PC-3 (cell line): ENCODE data around the gene NPC1. TPM values are rescaled to one million over a fixed set of nuclear protein-coding genes. Genes with fewer than 3 reads are reported as not detected.

Source experiments
- ATAC-seq: fragments of 200-7000 bp; cut with Tn5 transposase; 2 replicates; pipeline ENCODE4 v1.9.1; 2020; ENCODE audit warnings: mild to moderate bottlenecking, moderate library complexity
- BruUV-seq: library from RNA; stranded (reverse); fragments of 400-500 nt; replicated peaks from 2 replicates; lab custom pipeline; 2021; lab: Mats Ljungman, UMichigan
- CTCF ChIA-PET: fragments of 300-600 bp; sonication (Branson Sonifier 250); formaldehyde crosslinking; loops from one replicate; lab custom pipeline; 2022; ENCODE audit warnings: antibody characterized with exemption; lab: Charles Lee
- POLR2A ChIA-PET: fragments of 300-600 bp; sonication (Branson Sonifier 250); formaldehyde crosslinking; loops from one replicate; lab custom pipeline; 2022; ENCODE audit warnings: antibody characterized with exemption; ENCODE audit not compliant: unreplicated experiment; lab: Charles Lee
- DNase-seq: peaks from one replicate; pipeline ENCODE4 v3.0.0-alpha.2; 2015
- H2AFZ ChIP-seq: fragments of 300-600 bp; sonication (generic); 2 replicates; pipeline ENCODE4 v1.6.0; 2016; ENCODE audit warnings: antibody characterized with exemption, low read length
- H3F3A ChIP-seq: fragments of 300-600 bp; sonication (generic); one replicate; pipeline ENCODE4 v1.6.0; 2017; ENCODE audit warnings: antibody characterized with exemption, low read length, control low read depth, mild to moderate bottlenecking; ENCODE audit not compliant: unreplicated experiment
- H3K27ac ChIP-seq: fragments of 300-600 bp; sonication (generic); 2 replicates; pipeline ENCODE4 v1.5.1; 2016; ENCODE audit warnings: mild to moderate bottlenecking, low read length
- H3K27me3 ChIP-seq: fragments of 300-600 bp; sonication (generic); 2 replicates; pipeline ENCODE4 v1.6.1; 2016; ENCODE audit warnings: low read length, mixed read lengths
- H3K36me3 ChIP-seq: fragments of 300-600 bp; sonication (generic); 2 replicates; pipeline ENCODE4 v1.6.1; 2016; ENCODE audit warnings: low read depth, mixed run types, low read length, mixed read lengths
- H3K4me1 ChIP-seq: fragments of 300-600 bp; sonication (generic); 2 replicates; pipeline ENCODE4 v1.5.1; 2016; ENCODE audit warnings: low read length; ENCODE audit not compliant: insufficient read depth
- H3K4me2 ChIP-seq: fragments of 300-600 bp; sonication (generic); 2 replicates; pipeline ENCODE4 v1.6.0; 2016; ENCODE audit warnings: low read length
- H3K4me3 ChIP-seq: fragments of 300-600 bp; sonication (generic); 2 replicates; pipeline ENCODE4 v1.5.1; 2016; ENCODE audit warnings: mild to moderate bottlenecking, low read length, mixed read lengths
- H3K79me2 ChIP-seq: fragments of 300-600 bp; sonication (generic); 2 replicates; pipeline ENCODE4 v1.6.1; 2017; ENCODE audit warnings: low read length, mixed read lengths
- H3K9ac ChIP-seq: fragments of 300-600 bp; sonication (generic); 2 replicates; pipeline ENCODE4 v1.6.0; 2016; ENCODE audit warnings: mild to moderate bottlenecking, low read length
- H3K9me2 ChIP-seq: fragments of 300-600 bp; sonication (generic); replicated peaks from 2 replicates; pipeline ENCODE4 v1.6.1; 2016; ENCODE audit warnings: mixed run types, low read length, mixed read lengths
- H3K9me3 ChIP-seq: fragments of 300-600 bp; sonication (generic); 2 replicates; pipeline ENCODE4 v1.6.1; 2016; ENCODE audit warnings: low read length, mixed read lengths
- H4K20me1 ChIP-seq: fragments of 300-600 bp; sonication (generic); 2 replicates; pipeline ENCODE4 v1.6.1; 2016; ENCODE audit warnings: low read length, mixed read lengths
- CTCF ChIP-seq: fragments of 300-600 bp; sonication (generic); conservative IDR thresholded peaks from 2 replicates; pipeline ENCODE4 v1.5.1; 2017; ENCODE audit warnings: antibody characterized with exemption, low read depth, mild to moderate bottlenecking, low read length
- EZH2 ChIP-seq: fragments of 300-600 bp; sonication (generic); IDR thresholded peaks from one replicate; pipeline ENCODE4 v1.6.1; 2017; ENCODE audit warnings: antibody characterized with exemption, mild to moderate bottlenecking, low read length; ENCODE audit not compliant: unreplicated experiment
- EZH2phosphoT487 ChIP-seq: fragments of 300-600 bp; sonication (generic); IDR thresholded peaks from 2 replicates; pipeline ENCODE4 v1.6.1; 2018; ENCODE audit warnings: mild to moderate bottlenecking, antibody characterized with exemption, low read length, borderline replicate concordance
- intact Hi-C: fragments of 100-400 bp; cut with micrococcal nuclease; formaldehyde crosslinking; loops from 2 replicates; pipeline ENCODE4 v1.9.0; 2023
- total RNA-seq: library from RNA; depleted of rRNA; stranded (reverse); fragments of >200 nt; gene quantifications from 2 replicates; pipeline ENCODE4 v1.2.3, GENCODE V29; 2014

Gene NPC1
- total RNA-seq, 1 experiment from 2014 or later: 85.5 TPM

GRCh38 chr18:23503038-23503962 is 83.0 kb downstream of the NPC1 start, which contains the start of gene RMC1:
Gene RMC1 (plus strand): TSS chr18:23503511. CDS start chr18:23503619, 108 bp downstream.
- Histone ChIP-seq H3K9me3 (no peaks in the 10 kb centered on the region), H3K4me3 (peak within 1 kb of the TSS; percentile 85), H3K9ac (peak within 1 kb of the TSS; percentile 72), H3K36me3 (peaks cover 13% of the 10 kb centered on the region; the same call in 1 of the 2 replicates), H3F3A (no peaks in the 10 kb centered on the region), H2AFZ (peak within 1 kb of the TSS; percentile 79), H3K27me3 (no peaks in the 10 kb centered on the region), H3K79me2 (peaks cover 29% of the 10 kb centered on the region), H3K9me2 (no peaks in the 10 kb centered on the region), H3K27ac (peak within 1 kb of the TSS; percentile 44), H3K4me1 (peaks cover 20% of the 10 kb centered on the region; the same call in 1 of the 2 replicates), H3K4me2 (peak within 1 kb of the TSS; percentile 89), H4K20me1 (no peaks in the 10 kb centered on the region)
- intact Hi-C loops: loop anchor here (5.0 to 10.0 kb wide), 4 partner anchors 84 to 468 kb away; partner anchors contain the start of gene NPC1
- TF ChIP-seq CTCF (no peak), EZH2phosphoT487 (no peak), EZH2 (no peak)
- ChIA-PET POLR2A (interaction anchor here (0.6 kb wide), 1 partner anchor 15 kb away, joined by 5 read pairs; no protein-coding TSS in a partner anchor), CTCF (interaction anchor here (0.9 kb wide), 1 partner anchor 15 kb away, joined by 5 read pairs; no protein-coding TSS in a partner anchor)
- no TSS peak for BruUV-seq
- ATAC-seq (peak; percentile 78), DNase-seq (peak; percentile 93)

- CTCF ChIA-PET: interaction anchor here (0.6 to 0.9 kb wide), 2 partner anchors 15 to 21 kb away, joined by 3 to 5 read pairs; no protein-coding TSS in a partner anchor
- intact Hi-C loops: loop anchor here (5.0 to 10.0 kb wide), 4 partner anchors 85 to 468 kb away; partner anchors contain the start of gene NPC1
- Histone ChIP-seq H3K27me3 (no peaks in the 10 kb centered on the region), H3F3A (no peaks in the 10 kb centered on the region), H3K9ac (peak overlapping the region; percentile 72), H3K9me3 (no peaks in the 10 kb centered on the region), H3K27ac (peak overlapping the region; percentile 44), H3K4me2 (peak overlapping the region; percentile 79), H3K79me2 (peaks cover 29% of the 10 kb centered on the region), H3K4me1 (peaks cover 20% of the 10 kb centered on the region; the same call in 1 of the 2 replicates), H2AFZ (peak overlapping the region; percentile 79), H3K9me2 (no peaks in the 10 kb centered on the region), H3K4me3 (peak overlapping the region; percentile 85), H4K20me1 (no peaks in the 10 kb centered on the region), H3K36me3 (peaks cover 8% of the 10 kb centered on the region; the same call in 1 of the 2 replicates)
- TF ChIP-seq EZH2: no peak
- DNase-seq: no peak
- POLR2A ChIA-PET: interaction anchor here (0.6 kb wide), 1 partner anchor 80 kb away, joined by 3 read pairs; no protein-coding TSS in a partner anchor
- TSS peak; percentile 88 for BruUV-seq
- ATAC-seq: no peak
Measured at GRCh38 chr18:23502516-23503037, 83.7 kb downstream of the NPC1 start.

GRCh38 chr18:23501626-23502025 is 84.7 kb downstream of the NPC1 start:
- Histone ChIP-seq H3K4me3 (no peak overlapping the region), H4K20me1 (no peaks in the 10 kb centered on the region), H3K9ac (no peak overlapping the region), H3K9me3 (no peaks in the 10 kb centered on the region), H3K27ac (no peak overlapping the region), H3K4me2 (no peak overlapping the region), H3K79me2 (peaks cover 26% of the 10 kb centered on the region), H3F3A (no peaks in the 10 kb centered on the region), H3K9me2 (no peaks in the 10 kb centered on the region), H3K27me3 (no peaks in the 10 kb centered on the region), H3K4me1 (peaks cover 20% of the 10 kb centered on the region; the same call in 1 of the 2 replicates), H3K36me3 (0 out of 2 replicates have a peak, but pooled peaks cover 4% of the 10 kb centered on the region), H2AFZ (no peak overlapping the region)
- POLR2A ChIA-PET: no interaction called here
- ATAC-seq (no peak), DNase-seq (no peak)
- intact Hi-C loops: loop anchor here (5.0 to 10.0 kb wide), 4 partner anchors 86 to 467 kb away; partner anchors contain the start of gene NPC1
- no peak for TF ChIP-seq CTCF
- TF ChIP-seq EZH2: no peak
- CTCF ChIA-PET: no interaction called here
- no TSS peak for BruUV-seq
